ENCODE data around the gene OPRL1. TPM values are rescaled to one million over a fixed set of nuclear protein-coding genes. Genes with fewer than 3 reads are reported as not detected.

Gene OPRL1
- total RNA-seq, 1 donor: 0.63 TPM

DNA sequence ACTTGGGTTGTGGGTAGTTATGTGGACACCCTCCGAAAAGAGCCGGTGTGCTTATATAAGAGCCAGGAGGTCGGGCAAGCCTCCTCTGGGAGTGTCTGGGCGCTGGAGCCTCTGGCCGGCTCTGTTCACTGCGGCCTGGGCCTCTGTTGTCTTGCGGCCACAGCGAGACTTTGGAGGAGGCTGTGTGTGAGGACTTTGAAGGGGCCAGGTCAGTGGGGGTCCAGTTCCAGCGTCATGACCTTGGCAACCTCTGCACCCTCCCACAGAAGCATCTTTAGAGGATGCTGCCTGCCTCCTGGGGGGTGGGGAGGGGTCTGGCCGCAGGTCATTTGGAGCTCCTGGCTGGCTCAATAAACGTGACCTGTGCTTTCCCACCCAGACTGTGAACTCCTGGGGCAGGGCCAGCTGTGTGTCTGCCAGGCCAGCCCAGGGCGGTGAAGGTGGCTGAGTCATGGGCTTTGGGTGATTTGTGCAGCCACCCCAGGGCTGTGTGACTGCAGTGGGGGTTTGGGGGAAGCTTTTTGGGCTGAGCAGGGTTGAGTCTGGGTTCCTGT, 15.7 kb upstream of the OPRL1 start:
- TF ChIP-seq, protein P1, sequence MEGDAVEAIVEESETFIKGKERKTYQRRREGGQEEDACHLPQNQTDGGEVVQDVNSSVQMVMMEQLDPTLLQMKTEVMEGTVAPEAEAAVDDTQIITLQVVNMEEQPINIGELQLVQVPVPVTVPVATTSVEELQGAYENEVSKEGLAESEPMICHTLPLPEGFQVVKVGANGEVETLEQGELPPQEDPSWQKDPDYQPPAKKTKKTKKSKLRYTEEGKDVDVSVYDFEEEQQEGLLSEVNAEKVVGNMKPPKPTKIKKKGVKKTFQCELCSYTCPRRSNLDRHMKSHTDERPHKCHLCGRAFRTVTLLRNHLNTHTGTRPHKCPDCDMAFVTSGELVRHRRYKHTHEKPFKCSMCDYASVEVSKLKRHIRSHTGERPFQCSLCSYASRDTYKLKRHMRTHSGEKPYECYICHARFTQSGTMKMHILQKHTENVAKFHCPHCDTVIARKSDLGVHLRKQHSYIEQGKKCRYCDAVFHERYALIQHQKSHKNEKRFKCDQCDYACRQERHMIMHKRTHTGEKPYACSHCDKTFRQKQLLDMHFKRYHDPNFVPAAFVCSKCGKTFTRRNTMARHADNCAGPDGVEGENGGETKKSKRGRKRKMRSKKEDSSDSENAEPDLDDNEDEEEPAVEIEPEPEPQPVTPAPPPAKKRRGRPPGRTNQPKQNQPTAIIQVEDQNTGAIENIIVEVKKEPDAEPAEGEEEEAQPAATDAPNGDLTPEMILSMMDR (IDR thresholded peaks at IDR 0.05; ENCODE audit: insufficient read depth, low read length): no peak
- peak; percentile 56 for DNase-seq (ENCODE audit: low read depth)
- H3K4me3 ChIP-seq (ENCODE audit: low read depth, low read length): peak overlapping the region; percentile 88

DNA sequence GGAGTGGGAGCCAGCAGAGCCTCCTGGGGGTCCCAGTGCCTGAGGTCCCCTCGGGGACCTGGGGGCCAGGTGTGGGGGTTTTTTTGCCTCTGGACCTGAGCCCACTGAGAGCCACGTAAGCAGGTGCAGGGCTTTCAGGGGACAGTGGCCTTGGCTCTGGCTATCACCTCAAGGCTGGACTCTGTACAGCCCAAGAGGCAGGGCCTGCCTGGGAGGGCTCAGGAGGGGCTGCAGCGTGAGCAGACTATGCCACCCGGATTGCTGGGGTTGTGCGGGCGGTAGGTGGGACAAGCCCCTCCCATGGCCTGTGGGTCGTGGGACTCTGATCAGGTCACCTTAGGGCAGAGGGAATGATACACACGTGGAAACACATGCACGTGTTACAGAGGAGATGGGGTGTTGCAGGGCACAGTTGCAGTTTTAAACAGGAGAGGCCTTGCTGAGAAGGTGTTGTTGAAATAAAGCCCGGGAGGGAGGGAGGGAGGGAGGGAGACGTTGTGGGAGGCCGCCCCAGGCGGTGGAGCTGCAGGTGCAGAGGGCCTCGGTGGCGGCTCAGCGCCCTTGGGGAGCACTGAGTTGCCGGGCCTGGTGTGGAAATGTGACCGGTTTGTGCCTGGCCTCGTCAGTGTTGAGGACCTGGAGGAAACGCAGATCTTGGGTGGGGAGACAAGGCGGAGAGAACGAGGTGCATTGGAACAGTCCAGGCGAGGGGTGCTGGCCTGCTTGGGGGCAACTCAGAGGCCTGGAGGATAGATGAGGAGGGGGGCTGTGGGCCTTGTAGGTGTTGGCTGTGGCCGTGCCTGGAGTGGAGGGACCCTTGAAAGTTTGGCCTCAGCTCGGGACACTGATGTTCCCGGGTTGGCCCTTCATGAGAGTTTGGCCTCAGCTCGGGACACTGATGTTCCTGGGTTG, 14.6 kb upstream of the OPRL1 start:
- no peak for DNase-seq (ENCODE audit: low read depth)
- TF ChIP-seq, protein P1 (IDR thresholded peaks at IDR 0.05; ENCODE audit: insufficient read depth, low read length): no peak
- H3K4me3 ChIP-seq (ENCODE audit: low read depth, low read length): no peak overlapping the region

DNA sequence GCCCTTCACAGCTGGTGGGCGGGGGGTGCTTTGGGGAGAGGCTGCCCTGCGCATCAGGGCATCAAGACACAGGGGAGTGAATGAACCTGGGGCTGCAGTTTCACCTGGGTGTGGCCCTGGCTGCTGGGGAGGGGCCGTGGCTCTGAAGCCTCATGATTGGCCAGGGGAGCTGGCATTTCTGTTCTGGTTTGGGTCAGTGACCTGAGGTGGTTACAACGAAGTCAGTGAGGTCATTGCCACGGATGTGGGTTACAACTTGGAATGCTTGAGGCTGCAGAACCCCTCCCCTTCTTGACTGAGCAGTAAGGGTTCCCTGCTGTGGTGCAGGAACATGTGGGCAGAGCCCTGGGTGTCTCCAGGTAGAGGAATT, 13.9 kb upstream of the OPRL1 start:
- TF ChIP-seq, protein P1 (IDR thresholded peaks at IDR 0.05; ENCODE audit: insufficient read depth, low read length): no peak
- H3K4me3 ChIP-seq (ENCODE audit: low read depth, low read length): no peak overlapping the region
- peak; percentile 59 for DNase-seq (ENCODE audit: low read depth)

DNA sequence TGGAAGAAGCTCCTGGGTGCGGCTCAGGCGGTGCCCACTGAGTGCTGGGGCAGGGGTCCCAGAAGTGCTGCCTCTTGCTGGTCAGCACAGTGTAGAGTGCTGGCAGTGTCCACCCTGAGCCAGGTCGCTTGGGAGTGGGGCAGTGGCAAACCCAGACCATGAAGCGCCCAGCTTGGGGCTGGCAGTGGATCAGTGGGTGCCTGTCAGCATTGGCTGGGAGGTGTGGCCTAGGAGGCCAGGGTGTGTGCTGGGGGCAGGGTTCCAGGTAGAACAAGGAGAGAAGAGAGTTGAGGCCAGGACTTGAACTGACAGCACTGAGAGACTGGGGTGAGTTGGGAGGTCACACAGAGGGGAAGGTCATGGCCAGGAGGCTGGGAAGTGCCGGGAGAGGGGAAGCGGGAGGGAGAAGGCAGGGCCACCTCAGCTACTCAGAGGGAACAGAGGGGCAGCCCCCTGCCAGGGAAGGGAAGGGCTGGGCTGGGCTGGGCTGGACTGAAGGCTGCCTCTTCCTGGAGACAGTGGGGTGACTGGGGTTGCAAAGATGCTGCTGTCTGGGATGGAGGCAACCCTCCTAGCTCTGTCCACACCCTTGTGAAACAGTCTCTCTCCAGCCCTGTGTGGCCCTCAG, 12.8 kb upstream of the OPRL1 start:
- H3K4me3 ChIP-seq (ENCODE audit: low read depth, low read length): no peak overlapping the region

GRCh38 chr20:64067733-64068307, 12.1 kb upstream of the OPRL1 start:
- TF ChIP-seq, protein P1 (IDR thresholded peaks at IDR 0.05; ENCODE audit: insufficient read depth, low read length): no peak
- DNase-seq (ENCODE audit: low read depth): no peak
- H3K4me3 ChIP-seq (ENCODE audit: low read depth, low read length): no peak overlapping the region

More for the DNA sequence above, 12.8 kb upstream of the OPRL1 start:
- DNase-seq (ENCODE audit: low read depth): no peak
- TF ChIP-seq, protein P1 (IDR thresholded peaks at IDR 0.05; ENCODE audit: insufficient read depth, low read length): no peak

DNA sequence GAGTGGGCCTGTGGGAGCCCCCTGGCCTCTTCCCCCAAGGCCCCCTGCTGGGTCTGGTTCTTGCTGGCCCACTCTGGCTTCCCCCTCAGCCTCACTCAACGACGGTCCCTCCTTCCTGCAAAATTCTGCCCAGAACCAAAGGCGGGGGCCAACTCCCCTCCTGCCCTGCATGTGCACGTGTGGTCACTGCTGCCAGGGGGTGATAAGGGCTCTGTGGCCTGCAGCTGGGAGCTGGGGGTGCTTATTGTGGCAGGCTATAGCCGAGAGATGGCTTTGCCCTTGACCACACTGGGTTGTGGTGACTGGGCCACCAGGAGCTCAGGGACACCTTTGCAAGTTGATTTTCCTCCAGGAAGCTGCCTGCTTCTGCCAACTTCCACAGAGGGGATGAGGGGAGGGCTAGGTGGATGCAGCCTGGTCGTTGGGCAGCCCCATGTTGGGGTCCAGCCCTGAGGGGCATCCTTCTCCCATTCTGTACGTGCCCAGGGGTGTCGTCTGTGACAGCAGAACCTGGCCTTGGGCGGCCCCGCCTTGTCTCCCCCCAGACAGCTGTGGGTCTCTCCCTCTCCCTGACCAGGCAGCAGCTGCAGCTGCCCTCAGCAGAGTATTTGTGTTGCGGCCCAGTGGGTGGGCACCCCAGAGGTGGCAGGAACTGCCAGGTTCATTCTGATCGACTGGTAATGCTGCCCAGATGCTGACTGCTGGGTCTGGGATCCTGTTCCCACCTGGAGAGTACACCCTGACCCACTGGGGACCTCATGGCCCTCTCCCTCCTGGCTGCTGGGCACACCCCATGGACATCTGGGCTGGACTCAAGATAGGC, 11.3 kb upstream of the OPRL1 start:
- TF ChIP-seq, protein P1 (IDR thresholded peaks at IDR 0.05; ENCODE audit: insufficient read depth, low read length): no peak
- H3K4me3 ChIP-seq (ENCODE audit: low read depth, low read length): no peak overlapping the region
- no peak for DNase-seq (ENCODE audit: low read depth)
